T-helper 22 cell (primary cell): Measurements from ENCODE around the gene TEX101.
"Not testable (repeated sequence)": the region's sequence is repeated elsewhere in the genome, so short reads cannot be mapped to it uniquely, and the experiment has no call there.

Experiments used
- DNase-seq: peaks from one replicate; pipeline ENCODE4 v3.0.0-alpha.2; 2020; ENCODE audit warnings: low read depth

TEX101 gene

DNA sequence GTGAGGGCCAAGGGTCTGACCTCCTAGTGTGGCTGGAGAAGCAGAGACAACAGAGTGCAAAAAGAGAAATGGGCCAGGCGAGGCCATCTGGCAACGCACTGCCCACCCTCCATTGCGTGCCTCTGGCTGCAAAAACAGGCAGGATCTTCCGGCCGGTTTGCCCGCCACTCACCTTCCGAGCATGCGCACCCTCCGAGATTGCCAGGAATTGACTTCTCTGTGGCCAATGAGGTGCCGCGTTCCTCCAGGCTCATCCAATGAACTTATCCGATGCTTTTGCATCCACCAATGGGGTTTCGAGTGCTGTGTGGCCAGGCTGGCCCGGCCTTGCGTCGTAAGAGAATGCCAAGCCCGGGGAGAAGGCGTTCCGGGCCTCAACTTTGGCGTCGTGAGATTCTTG, at the start of gene TEX101:
Gene TEX101, plus strand, starts transcription at position 337 of the 400 bp plus-strand sequence. CDS start 1,030 bp downstream, outside the sequence.
- no peak for DNase-seq

DNA sequence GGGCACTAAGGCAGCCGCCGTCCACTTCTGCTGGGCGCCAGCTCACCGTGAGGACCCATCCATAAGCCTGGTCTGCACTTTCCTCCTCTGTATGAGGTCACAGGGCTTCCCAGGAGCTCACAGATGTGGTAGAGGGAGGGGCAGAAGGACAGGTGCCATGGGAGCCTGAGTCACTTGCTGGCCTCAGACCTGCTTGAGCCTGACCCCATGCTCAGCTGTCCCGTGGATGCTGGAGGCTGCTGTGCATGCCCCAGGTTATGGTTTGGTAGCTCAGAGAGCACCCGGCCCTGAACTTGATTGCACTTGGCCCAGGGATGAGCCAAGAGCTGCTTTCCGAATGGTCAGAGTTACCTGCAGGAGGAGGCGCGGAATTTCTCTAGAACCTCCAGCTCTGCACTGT, 49.0 kb upstream of the TEX101 start:
- DNase-seq = not testable (repeated sequence)

DNA sequence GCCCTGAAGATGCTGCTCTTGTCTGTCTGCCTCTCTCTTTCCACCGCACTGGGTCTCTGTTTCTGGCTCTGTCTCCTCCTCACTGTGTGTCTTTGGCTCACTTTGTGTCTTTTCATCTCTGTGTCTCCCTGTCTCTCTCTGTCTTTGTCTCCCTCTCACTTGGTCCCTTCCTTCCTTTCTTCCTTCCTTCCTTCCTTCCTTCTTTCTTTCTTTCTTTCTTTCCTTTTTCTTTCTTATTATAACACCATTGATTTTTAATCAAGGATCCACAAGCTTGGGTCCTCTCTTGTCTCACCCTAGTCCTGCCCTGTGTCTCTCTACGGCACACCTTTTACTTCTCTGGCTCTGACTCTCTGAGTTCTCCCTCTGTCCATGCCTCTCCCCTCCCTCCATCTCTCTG, 46.9 kb upstream of the TEX101 start:
- DNase-seq = no peak

- DNase-seq = not testable (repeated sequence)
Measured at GRCh38 chr19:43368897-43369296, 45.8 kb upstream of the TEX101 start.

DNA sequence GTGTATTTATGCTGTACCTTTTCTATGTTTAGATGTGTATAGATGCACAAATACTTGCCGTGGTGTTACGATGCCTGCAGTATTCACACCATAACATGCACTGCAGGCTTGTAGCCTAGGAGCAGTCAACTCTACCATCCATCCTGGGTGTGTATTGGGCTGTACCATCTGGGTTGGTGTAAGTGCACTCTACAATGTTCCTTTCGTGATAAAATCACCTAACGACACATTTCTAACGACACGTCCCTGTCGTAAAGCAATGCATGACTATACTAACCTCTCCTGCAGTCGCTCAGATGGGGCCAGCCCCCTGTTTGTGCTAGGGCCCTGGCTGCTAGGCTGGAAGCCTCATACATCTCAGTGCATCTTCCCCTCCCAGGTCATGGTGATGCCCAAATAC, 42.8 kb upstream of the TEX101 start:
- DNase-seq = no peak

- no peak for DNase-seq
Measured at GRCh38 chr19:43372462-43372861, 42.2 kb upstream of the TEX101 start.

DNA sequence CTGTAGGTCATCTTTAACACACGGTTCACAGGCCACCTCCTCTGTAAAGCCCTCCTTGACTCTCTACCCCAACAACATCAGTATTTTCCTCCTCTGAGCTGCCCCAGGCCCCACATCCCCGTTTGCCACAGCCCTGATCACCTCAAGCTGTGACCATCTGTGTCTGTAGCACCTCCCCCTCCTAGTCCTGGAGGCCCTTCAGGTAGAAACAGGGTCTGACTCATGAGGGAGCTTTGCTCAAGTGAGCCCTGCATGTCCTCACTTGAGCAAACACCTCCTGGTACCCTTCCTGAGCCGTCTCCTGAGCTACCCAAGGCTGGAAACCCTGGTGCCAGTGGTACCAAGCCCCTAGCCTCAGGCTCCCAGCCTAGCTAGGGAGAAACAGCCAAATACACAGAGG, 37.1 kb upstream of the TEX101 start:
- DNase-seq = not testable (repeated sequence)

GRCh38 chr19:43380008-43380407, 34.7 kb upstream of the TEX101 start:
- no peak for DNase-seq

- no peak for DNase-seq
Measured at GRCh38 chr19:43380771-43381386, 33.8 kb upstream of the TEX101 start.

- DNase-seq = not testable (repeated sequence)
Measured at GRCh38 chr19:43382586-43383216, 32.0 kb upstream of the TEX101 start.

- DNase-seq = not testable (repeated sequence)
Measured at GRCh38 chr19:43383254-43383653, 31.4 kb upstream of the TEX101 start.

- not testable (repeated sequence) for DNase-seq
Measured at GRCh38 chr19:43383759-43384158, 30.9 kb upstream of the TEX101 start.

DNA sequence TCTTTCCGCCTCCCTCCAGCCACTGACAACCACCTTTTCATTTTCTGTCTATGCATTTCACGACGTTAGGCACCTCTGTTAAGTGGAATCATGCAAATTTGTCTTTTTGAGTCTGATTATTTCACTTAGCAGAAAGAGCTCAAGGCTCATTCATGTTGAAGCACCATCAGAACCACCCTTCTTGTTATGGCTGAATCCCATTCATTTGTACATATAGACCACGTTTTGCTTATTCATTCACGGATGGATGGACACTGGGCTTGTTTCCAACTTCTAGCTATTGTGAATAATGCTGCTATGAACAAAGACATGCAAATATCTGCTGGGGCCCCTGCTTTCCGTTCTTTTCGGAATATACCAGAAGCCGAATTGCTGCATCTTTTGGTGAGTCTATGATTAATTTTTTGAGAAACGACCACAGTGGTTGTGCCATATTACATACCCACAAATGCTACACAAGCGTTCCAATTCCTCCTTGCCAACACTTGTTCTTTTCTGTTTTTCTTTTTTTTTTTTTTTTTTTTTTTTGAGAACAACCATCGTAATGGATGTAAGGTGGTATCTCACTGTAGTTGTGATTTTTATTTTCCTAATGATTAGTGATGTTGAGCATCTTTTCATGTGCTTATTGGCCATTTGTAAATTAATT, 23.7 kb upstream of the TEX101 start:
- DNase-seq = not testable (repeated sequence)

GRCh38 chr19:43391552-43391935, 23.1 kb upstream of the TEX101 start:
- not testable (repeated sequence) for DNase-seq

GRCh38 chr19:43393501-43393900, 21.2 kb upstream of the TEX101 start:
- not testable (repeated sequence) for DNase-seq

- no peak for DNase-seq
Measured at GRCh38 chr19:43395561-43395960, 19.1 kb upstream of the TEX101 start.

- no peak for DNase-seq
Measured at GRCh38 chr19:43406297-43406696, 8.4 kb upstream of the TEX101 start.

GRCh38 chr19:43407416-43408005, 7.2 kb upstream of the TEX101 start:
- no peak for DNase-seq

- no peak for DNase-seq
Measured at GRCh38 chr19:43408043-43408442, 6.6 kb upstream of the TEX101 start.

GRCh38 chr19:43409415-43409814, 5.3 kb upstream of the TEX101 start:
- no peak for DNase-seq

- no peak for DNase-seq
Measured at GRCh38 chr19:43412441-43412840, 2.2 kb upstream of the TEX101 start.

GRCh38 chr19:43416951-43417623, 2.4 kb downstream of the TEX101 start:
- no peak for DNase-seq
